Adrenal gland (tissue), 12 donors: ENCODE results near the gene SSC5D. TPM values are rescaled to one million over a fixed set of nuclear protein-coding genes. Genes with fewer than 3 reads are reported as not detected.
A peak's percentile ranks its signal among the peaks of the same experiment; 100 is the strongest.

Experiments
- DNase-seq, 7 donors: peaks; one replicate each; pipeline ENCODE4 v3.0.0-alpha.2; 2019 to 2020
- H3K27ac ChIP-seq, 5 donors: fragments of 200-600 bp; sonication (generic) in 4 of 5; 1 replicate in 3 of 5; 2 replicates in 2 of 5; pipeline versions ENCODE4 v1.5.1 to v1.8.0; 2016 to 2020; ENCODE audit warnings: mild to moderate bottlenecking in 1 of 5
- H3K27me3 ChIP-seq: fragments of 200-600 bp; 2 replicates; pipeline ENCODE4 v1.8.0; 2021
- H3K36me3 ChIP-seq, 2 donors: fragments of 200-600 bp; replicated peaks in 1 of 2; 1 replicate in 1 of 2; 2 replicates in 1 of 2; pipeline versions ENCODE4 v1.5.1 to v1.8.0; 2018 to 2022
- H3K4me1 ChIP-seq, 2 donors: fragments of 200-600 bp; replicated peaks in 1 of 2; 1 replicate in 1 of 2; 2 replicates in 1 of 2; pipeline versions ENCODE4 v1.5.1 to v1.8.0; 2018 to 2021
- H3K4me3 ChIP-seq, 4 donors: fragments of 200-600 bp; sonication (generic) in 3 of 4; one replicate each; pipeline ENCODE4 v1.5.1; 2016 to 2018
- H3K9me3 ChIP-seq, 3 donors: fragments of 200-600 bp; sonication (generic) in 1 of 3; replicated peaks in 1 of 3; 1 replicate in 2 of 3; 2 replicates in 1 of 3; pipeline versions ENCODE4 v1.5.1 to v1.8.0; 2016 to 2021
- CTCF ChIP-seq, 6 experiments: fragments of 450-650 bp in 4 of 6; fragments of 200-600 bp in 2 of 6; sonication (generic) in 1 of 6; IDR thresholded peaks; 1 replicate in 5 of 6; 2 replicates in 1 of 6; pipeline versions ENCODE4 v1.5.1 to v1.8.0; 2016 to 2021; ENCODE audit warnings: antibody characterized with exemption in 6 of 6, mild to moderate bottlenecking in 2 of 6, moderate library complexity in 1 of 6
- POLR2A ChIP-seq, 2 donors: fragments of 450-650 bp; IDR thresholded peaks; one replicate each; pipeline ENCODE4 v1.6.1; 2017; ENCODE audit warnings: antibody characterized with exemption in 2 of 2, mild to moderate bottlenecking in 2 of 2, moderate library complexity in 1 of 2
- WGBS, 4 donors: extraction: QIAGEN DNeasy Blood & Tissue Kit in 2 of 4; methylation state at CpG; one replicate each; pipeline versions ENCODE4 v1.1.5 to v1.1.7; 2013 to 2017; 5-methylcytosine and 5-hydroxymethylcytosine counted together
- intact Hi-C, 2 donors: fragments of 100-400 bp; cut with DNase I; formaldehyde crosslinking; loops; one replicate each; pipeline versions ENCODE4 v1.14.1 to v1.15.0; 2022 to 2023
- polyA plus RNA-seq, 3 donors: library from polyadenylated mRNA; stranded (reverse); fragments of 200-250 nt in 2 of 3; fragments of 350-450 nt in 1 of 3; fragmentation: Illumina TruSeq in 1 of 3; extraction: RNeasy Lipid Tissue Mini Kit (QIAGEN cat#74804) in 1 of 3; gene quantifications; one replicate each; pipeline ENCODE4 v1.2.3, GENCODE V29; 2013 to 2014
- total RNA-seq, 9 donors: library from RNA; depleted of rRNA in 4 of 9; stranded (reverse); fragments of >200 nt in 4 of 9; fragments of 120-200 nt in 1 of 9; fragmentation: NEBNext Ultra II Directional in 1 of 9; extraction: Animal tissue kit (Norgen Biotek cat#: 25700) in 1 of 9; gene quantifications; one replicate each; pipeline versions ENCODE4 v1.1.0 to v1.2.4, GENCODE V29; 2013 to 2023
- donor health status: healthy with polysubstance abuse.
- donor health status: Bipolar disorder and iron deficiency.
- donor health status: DM: yes; HTN: yes; CAD: no.
- donor health status: DM: no; HTN: no; CAD: no.
- donor health status: DM: no; HTN: no; CAD: no.
- donor health status: DM: yes; HTN: yes; CAD: no.

The SSC5D gene
- total and polyA plus RNA-seq, 12 donors, result 0.33 to 10.0 (median 4.4) TPM

- intact Hi-C loops, result no loop called here
- no peaks in the 10 kb centered on the region for H3K27me3 ChIP-seq
These were observed 4.3 kb upstream of the SSC5D start for GRCh38 chr19:55483706-55484592.

GRCh38 chr19:55484593-55485438, 3.4 kb upstream of the SSC5D start, which contains the start of gene NAT14:
TSS of gene NAT14 (plus strand) at chr19:55485188. CDS start at chr19:55485709, 521 bp downstream.
- WGBS, 4 donors, result 0 to 2% (median 1%) methylated on average over 8 to 78 of the region's 78 CpGs
- peak in 6 of 7 donors; percentile 49 to 66 (median 56) for DNase-seq
- H3K4me3 ChIP-seq, result peak within 1 kb of the TSS in 3 of 4 donors; percentile 37 to 73 (median 54)
- H3K4me1 ChIP-seq, result peaks cover 38 to 39% of the 10 kb centered on the region in 2 donors
- peak within 1 kb of the TSS; percentile 76 to 97 (median 93) for H3K27ac ChIP-seq
- H3K36me3 ChIP-seq, result peaks cover 0 to 15% of the 10 kb centered on the region in 2 donors
- H3K9me3 ChIP-seq, result no peaks in the 10 kb centered on the region
- intact Hi-C loops, result no loop called here
- TF ChIP-seq POLR2A (IDR thresholded peaks at IDR 0.05), result no peak
- no peaks in the 10 kb centered on the region for H3K27me3 ChIP-seq

More at GRCh38 chr19:55483706-55484592, 4.3 kb upstream of the SSC5D start:
- peaks cover 0 to 15% of the 10 kb centered on the region in 2 donors for H3K36me3 ChIP-seq
- H3K4me1 ChIP-seq, result peaks cover 38 to 46% of the 10 kb centered on the region in 2 donors
- TF ChIP-seq CTCF (IDR thresholded peaks at IDR 0.05), result no peak
- TF ChIP-seq POLR2A (IDR thresholded peaks at IDR 0.05), result no peak
- peak in 1 of 7 donors; percentile 26 for DNase-seq
- WGBS, 4 donors, result 77 to 86% (median 81%) methylated on average over 9 to 46 of the region's 46 CpGs
- peak overlapping the region in 1 of 4 donors; percentile 73 for H3K4me3 ChIP-seq
- H3K27ac ChIP-seq, result peak overlapping the region in 2 of 5 donors; percentile 96 to 97
- no peaks in the 10 kb centered on the region for H3K9me3 ChIP-seq

GRCh38 chr19:55485439-55486011, 2.7 kb upstream of the SSC5D start:
- peak in 1 of 7 donors; percentile 40 for DNase-seq
- peak overlapping the region; percentile 76 to 97 (median 93) for H3K27ac ChIP-seq
- TF ChIP-seq CTCF (IDR thresholded peaks at IDR 0.05) (no peak), POLR2A (IDR thresholded peaks at IDR 0.05) (no peak)

More at GRCh38 chr19:55485439-55486011, 2.7 kb upstream of the SSC5D start:
- Histone ChIP-seq H3K27me3 (no peaks in the 10 kb centered on the region), H3K9me3 (no peaks in the 10 kb centered on the region), H3K4me1 (peaks cover 38 to 39% of the 10 kb centered on the region in 2 donors), H3K4me3 (peak overlapping the region in 3 of 4 donors; percentile 37 to 73 (median 54)), H3K36me3 (peaks cover 0 to 15% of the 10 kb centered on the region in 2 donors)
- intact Hi-C loops, result no loop called here
- WGBS, 4 donors, result 19 to 82% (median 29%) methylated on average over 3 to 18 of the region's 18 CpGs
